CD4-positive, alpha-beta T cell treated with Interferon gamma for 1 hour (primary cell): ENCODE measurements around the gene ERCC2.
"Not testable (repeated sequence)": the region's sequence is repeated elsewhere in the genome, so short reads cannot be mapped to it uniquely, and the experiment has no call there.

ENCODE experiments used
- DNase-seq: peaks from one replicate; pipeline ENCODE4 v3.0.0-alpha.2; 2020

The ERCC2 gene

GRCh38 chr19:45370410-45371204 lies at the start of gene ERCC2:
TSS of gene ERCC2 (minus strand) at chr19:45370573. CDS start at chr19:45370540, 33 bp downstream.
- peak; percentile 98 for DNase-seq

- DNase-seq: no peak
These were observed 49.5 kb upstream of the ERCC2 start for GRCh38 chr19:45419895-45420294.

DNA sequence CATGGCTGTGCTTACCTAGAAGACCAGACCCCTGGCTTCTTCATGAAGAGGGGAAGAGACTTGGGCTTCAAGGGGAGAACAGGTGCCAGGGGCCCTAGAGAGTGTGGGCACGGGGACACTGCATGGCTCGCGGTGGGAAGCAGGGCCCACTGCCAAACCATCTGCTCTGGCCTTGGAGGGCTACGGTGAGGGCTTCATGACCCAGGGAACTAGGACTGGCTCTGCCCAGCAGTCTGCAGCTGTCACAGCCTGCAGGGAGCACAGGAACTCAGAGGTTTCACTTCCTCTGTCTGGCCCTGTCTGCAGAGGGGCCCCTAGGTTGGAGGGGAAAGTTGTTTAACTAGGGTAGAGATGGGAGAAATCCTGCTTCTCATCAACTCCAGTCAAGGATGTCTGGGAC lies 49.0 kb upstream of the ERCC2 start:
- peak; percentile 60 for DNase-seq

GRCh38 chr19:45418802-45419201 lies 48.4 kb upstream of the ERCC2 start:
- DNase-seq: no peak

- no peak for DNase-seq
These were observed 46.8 kb upstream of the ERCC2 start for GRCh38 chr19:45417151-45417550.

DNA sequence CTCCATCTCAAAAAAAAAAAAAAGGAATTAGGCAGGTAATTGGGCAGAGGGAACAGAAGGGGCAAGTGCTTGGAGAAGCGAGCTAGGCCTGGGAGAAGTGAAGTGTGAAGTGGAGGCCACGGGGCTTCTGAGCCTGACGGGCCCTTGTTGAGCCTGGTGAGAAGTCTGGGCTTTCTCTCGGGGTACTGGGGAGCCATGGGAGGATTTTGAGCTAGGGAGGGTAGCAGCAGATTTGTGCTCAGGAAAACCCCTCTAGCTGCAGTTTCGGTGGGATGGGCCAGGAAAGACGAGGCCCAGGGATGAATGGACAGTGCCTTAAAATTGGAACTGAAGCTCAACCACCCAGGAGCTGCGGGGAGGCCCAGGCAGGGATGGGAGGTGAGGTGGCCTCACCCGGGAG lies 44.1 kb upstream of the ERCC2 start:
- no peak for DNase-seq

GRCh38 chr19:45413497-45413896 lies 43.1 kb upstream of the ERCC2 start:
- DNase-seq: no peak

GRCh38 chr19:45410330-45410729 lies 40.0 kb upstream of the ERCC2 start:
- not testable (repeated sequence) for DNase-seq

- no peak for DNase-seq
These were observed 39.2 kb upstream of the ERCC2 start for GRCh38 chr19:45409557-45409920.

- DNase-seq: no peak
These were observed 38.6 kb upstream of the ERCC2 start for GRCh38 chr19:45408830-45409556.

DNA sequence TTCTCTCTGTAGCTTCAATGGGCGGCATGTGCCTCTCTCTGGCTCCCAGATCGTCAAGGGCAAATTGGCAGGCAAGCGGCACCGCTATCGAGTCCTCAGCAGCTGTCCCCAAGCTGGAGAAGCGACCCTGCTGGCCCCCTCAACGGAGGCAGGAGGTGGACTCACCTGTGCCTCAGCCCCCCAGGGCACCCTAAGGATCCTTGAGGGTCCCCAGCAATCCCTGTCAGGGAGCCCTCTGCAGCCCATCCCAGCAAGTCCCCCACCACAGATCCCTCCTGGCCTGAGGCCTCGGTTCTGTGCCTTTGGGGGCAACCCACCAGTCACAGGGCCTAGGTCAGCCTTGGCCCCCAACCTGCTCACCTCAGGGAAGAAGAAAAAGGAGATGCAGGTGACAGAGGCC lies 37.7 kb upstream of the ERCC2 start:
- DNase-seq: no peak

- DNase-seq: not testable (repeated sequence)
These were observed 37.2 kb upstream of the ERCC2 start for GRCh38 chr19:45407585-45407984.

GRCh38 chr19:45407091-45407375 lies 36.7 kb upstream of the ERCC2 start:
- DNase-seq: no peak

GRCh38 chr19:45406226-45407090 lies 36.1 kb upstream of the ERCC2 start, which contains the start of gene POLR1G:
TSS of gene POLR1G (plus strand) at chr19:45406644. CDS start at chr19:45406697, 53 bp downstream.
- peak; percentile 70 for DNase-seq

GRCh38 chr19:45405435-45406225 lies 35.3 kb upstream of the ERCC2 start:
- DNase-seq: peak; percentile 84

GRCh38 chr19:45404557-45405434 lies 34.4 kb upstream of the ERCC2 start, which contains the start of gene PPP1R13L:
TSS of gene PPP1R13L (minus strand) at chr19:45405069. CDS start at chr19:45398318, 6,751 bp downstream.
- peak; percentile 54 for DNase-seq

DNA sequence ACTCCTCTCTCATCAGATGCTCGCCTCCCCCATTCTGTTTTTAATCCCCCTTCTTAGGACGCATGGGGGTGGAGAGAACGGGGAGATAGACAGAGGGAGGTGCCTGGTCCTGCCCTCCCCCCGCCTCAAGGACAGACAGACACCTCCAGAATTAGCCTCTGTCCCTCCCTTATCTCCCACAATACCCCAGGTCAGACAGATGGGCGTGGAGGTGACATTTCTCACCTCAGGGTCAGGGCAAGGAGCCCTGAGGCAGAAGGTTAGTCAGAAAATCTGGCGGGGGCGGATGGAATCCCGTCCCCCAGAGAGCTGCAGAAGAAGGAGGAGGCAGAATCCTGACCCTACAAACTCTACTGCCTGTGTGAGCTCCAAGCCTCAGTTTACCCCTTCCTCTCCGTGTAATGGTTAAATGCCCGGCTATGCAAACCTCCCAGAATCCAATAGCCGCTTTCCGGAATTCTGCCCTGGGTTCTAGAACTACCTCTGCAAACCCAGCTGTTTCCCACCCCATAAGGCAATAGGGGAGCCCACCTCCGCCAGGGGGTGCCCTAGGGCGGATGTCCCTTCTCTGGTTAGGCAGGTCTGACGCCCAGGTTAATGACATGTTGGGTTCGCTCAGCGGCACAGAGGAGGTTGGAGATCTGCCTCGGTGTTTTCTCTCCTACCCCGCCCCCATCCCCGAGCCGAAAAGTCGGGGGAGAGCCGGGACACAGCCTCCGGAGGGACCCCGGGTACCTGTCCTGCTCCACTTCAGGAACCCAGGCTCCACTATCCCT lies 33.6 kb upstream of the ERCC2 start:
- DNase-seq: peak; percentile 54

DNA sequence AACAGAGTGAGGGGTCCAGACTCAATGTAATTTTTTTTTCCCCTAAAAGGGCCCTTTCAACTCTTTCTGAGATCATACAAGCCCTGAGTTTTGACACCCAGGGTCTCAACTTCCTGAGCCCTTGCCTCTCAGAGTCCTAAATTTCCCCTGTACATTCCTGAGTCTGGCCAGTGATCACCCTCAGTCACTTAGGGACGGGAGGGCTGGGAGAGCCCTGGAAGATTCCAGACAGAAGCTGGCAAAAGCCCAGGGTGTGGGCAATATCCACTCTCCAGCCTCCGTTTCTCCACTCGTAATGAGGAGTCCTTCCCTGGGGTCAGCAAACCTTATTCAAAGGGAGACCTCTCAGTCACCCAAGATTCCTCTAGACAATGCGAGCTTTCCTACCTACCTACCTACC lies 32.9 kb upstream of the ERCC2 start:
- no peak for DNase-seq

GRCh38 chr19:45402298-45403061 lies 32.1 kb upstream of the ERCC2 start:
- peak; percentile 26 for DNase-seq

DNA sequence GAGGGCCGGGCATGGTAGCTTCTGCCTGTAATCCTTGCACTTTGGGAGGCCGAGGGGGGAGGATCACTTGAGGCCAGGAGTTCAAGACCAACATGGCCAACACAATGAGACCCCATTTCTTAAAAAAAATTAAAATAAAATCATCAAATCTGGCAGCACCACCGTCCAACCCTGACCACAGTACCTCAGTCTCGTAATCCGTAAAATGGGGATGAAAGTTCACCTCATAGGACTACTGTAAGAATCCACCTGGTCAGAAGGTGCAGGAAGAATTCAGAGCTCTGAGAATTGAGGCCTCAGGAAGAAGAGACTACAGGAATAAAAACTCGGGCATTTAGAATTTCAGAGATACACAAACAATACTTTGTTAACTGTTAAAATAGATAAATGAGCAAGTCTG lies 31.4 kb upstream of the ERCC2 start:
- no peak for DNase-seq
